ENCODE results near the gene CRIM1.

CRIM1 gene

DNA sequence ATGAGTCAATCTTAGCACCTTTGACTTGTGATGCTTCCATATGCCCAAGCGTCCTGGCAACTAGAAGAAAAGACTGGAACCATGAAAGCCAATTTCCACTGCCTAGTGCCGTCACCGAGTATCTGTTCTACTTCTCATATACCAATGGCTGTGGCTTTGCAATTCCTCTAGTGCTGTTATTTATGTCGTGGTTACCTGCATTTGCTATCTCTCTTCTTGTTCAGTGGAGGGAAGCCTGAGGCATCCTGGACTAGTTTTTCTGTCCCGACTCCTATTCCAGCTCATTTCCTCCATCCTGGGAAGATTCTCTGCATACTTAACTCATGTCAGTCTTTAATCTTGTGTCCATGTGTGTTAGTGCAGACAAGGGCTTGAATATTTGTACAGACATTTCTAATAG lies 124.5 kb downstream of the CRIM1 start:
- peaks cover 6% of the 10 kb centered on the region for H3K9me3 ChIP-seq (ENCODE audit: insufficient read depth, low read depth, low read length)
- no peaks in the 10 kb centered on the region; the same call in 1 of the 2 replicates for H3K36me3 ChIP-seq (ENCODE audit: insufficient read depth, low read length)
- no peaks in the 10 kb centered on the region for H3K9me2 ChIP-seq (replicated peaks; ENCODE audit: low read depth, low read length)
- TF ChIP-seq CTCF (conservative IDR thresholded peaks at IDR 0.05; ENCODE audit: low read length) (no peak), EZH2phosphoT487 (IDR thresholded peaks at IDR 0.05; ENCODE audit: borderline replicate concordance) (no peak)
- no peak overlapping the region for H2AFZ ChIP-seq (ENCODE audit: low read length)
- no peaks in the 10 kb centered on the region for H3K27me3 ChIP-seq (ENCODE audit: insufficient read depth, low read length, poor library complexity, severe bottlenecking)
- no peaks in the 10 kb centered on the region for H3K4me1 ChIP-seq (ENCODE audit: insufficient read depth, low read length, poor library complexity, severe bottlenecking)
- H4K20me1 ChIP-seq (ENCODE audit: insufficient read depth, low read length, poor library complexity, severe bottlenecking): no peaks in the 10 kb centered on the region
- H3K4me3 ChIP-seq (ENCODE audit: low read length, poor library complexity, severe bottlenecking): no peak overlapping the region
- no peaks in the 10 kb centered on the region for H3K79me2 ChIP-seq (ENCODE audit: insufficient read depth, low read length)
- H3K9ac ChIP-seq (ENCODE audit: low read depth, low read length, poor library complexity, severe bottlenecking): no peak overlapping the region
- H3K4me2 ChIP-seq (ENCODE audit: low read depth, low read length, poor library complexity, severe bottlenecking): no peak overlapping the region
- H3F3A ChIP-seq (ENCODE audit: low read depth): no peaks in the 10 kb centered on the region

DNA sequence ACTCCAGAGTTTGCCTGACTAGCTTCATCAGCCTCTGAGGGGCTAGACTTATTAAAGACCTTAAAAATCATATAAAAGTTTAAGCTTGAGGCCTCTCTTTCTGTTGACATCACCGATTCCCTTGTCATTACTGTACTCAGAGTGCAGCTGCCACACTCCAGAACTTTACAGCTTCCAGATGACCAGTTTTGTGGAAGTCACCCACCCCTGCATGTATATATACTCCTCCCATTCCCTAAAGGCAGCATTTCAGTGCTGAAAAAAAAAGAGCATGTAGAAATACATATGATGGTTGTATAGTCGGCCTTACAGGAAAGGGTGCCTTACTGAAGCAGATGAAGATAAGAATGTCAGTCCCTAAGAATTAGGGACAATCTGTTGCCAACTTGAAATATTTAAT lies 125.1 kb downstream of the CRIM1 start:
- no peaks in the 10 kb centered on the region for H3K27me3 ChIP-seq (ENCODE audit: insufficient read depth, low read length, poor library complexity, severe bottlenecking)
- no peaks in the 10 kb centered on the region for H3K9me2 ChIP-seq (replicated peaks; ENCODE audit: low read depth, low read length)
- H3K79me2 ChIP-seq (ENCODE audit: insufficient read depth, low read length): no peaks in the 10 kb centered on the region
- no peaks in the 10 kb centered on the region for H3K4me1 ChIP-seq (ENCODE audit: insufficient read depth, low read length, poor library complexity, severe bottlenecking)
- no peaks in the 10 kb centered on the region for H3F3A ChIP-seq (ENCODE audit: low read depth)
- no peaks in the 10 kb centered on the region; the same call in 1 of the 2 replicates for H3K36me3 ChIP-seq (ENCODE audit: insufficient read depth, low read length)
- no peak overlapping the region for H3K4me3 ChIP-seq (ENCODE audit: low read length, poor library complexity, severe bottlenecking)
- no peak overlapping the region for H3K9ac ChIP-seq (ENCODE audit: low read depth, low read length, poor library complexity, severe bottlenecking)
- H3K4me2 ChIP-seq (ENCODE audit: low read depth, low read length, poor library complexity, severe bottlenecking): no peak overlapping the region
- TF ChIP-seq EZH2phosphoT487 (IDR thresholded peaks at IDR 0.05; ENCODE audit: borderline replicate concordance) (no peak), CTCF (conservative IDR thresholded peaks at IDR 0.05; ENCODE audit: low read length) (no peak)
- peaks cover 3% of the 10 kb centered on the region for H3K9me3 ChIP-seq (ENCODE audit: insufficient read depth, low read depth, low read length)
- H2AFZ ChIP-seq (ENCODE audit: low read length): no peak overlapping the region
- H4K20me1 ChIP-seq (ENCODE audit: insufficient read depth, low read length, poor library complexity, severe bottlenecking): no peaks in the 10 kb centered on the region

- Histone ChIP-seq H3K36me3 (ENCODE audit: insufficient read depth, low read length) (no peaks in the 10 kb centered on the region), H3K27me3 (ENCODE audit: insufficient read depth, low read length, poor library complexity, severe bottlenecking) (no peaks in the 10 kb centered on the region), H3F3A (ENCODE audit: low read depth) (no peaks in the 10 kb centered on the region)
Measured at GRCh38 chr2:36481709-36482108, 126.1 kb downstream of the CRIM1 start.

More at GRCh38 chr2:36481709-36482108, 126.1 kb downstream of the CRIM1 start:
- TF ChIP-seq CTCF (conservative IDR thresholded peaks at IDR 0.05; ENCODE audit: low read length) (no peak), EZH2phosphoT487 (IDR thresholded peaks at IDR 0.05; ENCODE audit: borderline replicate concordance) (no peak)
- Histone ChIP-seq H3K79me2 (ENCODE audit: insufficient read depth, low read length) (no peaks in the 10 kb centered on the region), H4K20me1 (ENCODE audit: insufficient read depth, low read length, poor library complexity, severe bottlenecking) (no peaks in the 10 kb centered on the region), H3K9me2 (replicated peaks; ENCODE audit: low read depth, low read length) (no peaks in the 10 kb centered on the region), H3K9me3 (ENCODE audit: insufficient read depth, low read depth, low read length) (no peaks in the 10 kb centered on the region), H2AFZ (ENCODE audit: low read length) (no peak overlapping the region), H3K4me3 (ENCODE audit: low read length, poor library complexity, severe bottlenecking) (no peak overlapping the region), H3K4me1 (ENCODE audit: insufficient read depth, low read length, poor library complexity, severe bottlenecking) (no peaks in the 10 kb centered on the region), H3K9ac (ENCODE audit: low read depth, low read length, poor library complexity, severe bottlenecking) (no peak overlapping the region), H3K4me2 (ENCODE audit: low read depth, low read length, poor library complexity, severe bottlenecking) (no peak overlapping the region)

Data from Loucy (cell line).